NCI-H2081 treated with DMSO at 0.1 percent for 48 hours (cell line): ENCODE data around the gene PMM1.
"Not testable (repeated sequence)": the region's sequence is repeated elsewhere in the genome, so short reads cannot be mapped to it uniquely, and the experiment has no call there.

Experiments
- DNase-seq: peaks from one replicate; lab custom pipeline; 2025; lab: John Stamatoyannopoulos, UW

Gene PMM1

GRCh38 chr22:41589391-41590241 is at the start of gene PMM1:
PMM1 (minus strand) TSS chr22:41589840; CDS start chr22:41589805, 35 bp downstream.
- DNase-seq = peak; percentile 86

DNA sequence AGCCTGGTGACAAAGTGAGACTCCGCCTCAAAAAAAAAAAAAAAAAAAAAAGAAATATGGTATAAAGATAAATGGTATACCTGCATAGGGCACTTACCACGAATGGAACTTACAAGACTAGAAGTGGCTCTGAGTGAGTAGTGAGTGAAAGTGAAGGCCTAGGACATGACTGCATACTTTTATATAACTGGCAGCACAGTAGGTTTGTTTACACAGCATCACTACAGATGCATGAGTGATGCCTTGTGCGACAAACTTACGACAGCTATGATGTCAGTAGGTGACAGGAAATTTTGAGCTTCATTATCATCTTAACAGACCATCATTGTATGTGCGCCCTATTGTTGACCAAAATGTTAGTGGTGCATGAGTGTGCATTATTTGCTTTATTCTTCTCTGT is 49.1 kb upstream of the PMM1 start:
- DNase-seq = no peak

- DNase-seq = no peak
Measured at GRCh38 chr22:41638124-41638523, 48.5 kb upstream of the PMM1 start.

DNA sequence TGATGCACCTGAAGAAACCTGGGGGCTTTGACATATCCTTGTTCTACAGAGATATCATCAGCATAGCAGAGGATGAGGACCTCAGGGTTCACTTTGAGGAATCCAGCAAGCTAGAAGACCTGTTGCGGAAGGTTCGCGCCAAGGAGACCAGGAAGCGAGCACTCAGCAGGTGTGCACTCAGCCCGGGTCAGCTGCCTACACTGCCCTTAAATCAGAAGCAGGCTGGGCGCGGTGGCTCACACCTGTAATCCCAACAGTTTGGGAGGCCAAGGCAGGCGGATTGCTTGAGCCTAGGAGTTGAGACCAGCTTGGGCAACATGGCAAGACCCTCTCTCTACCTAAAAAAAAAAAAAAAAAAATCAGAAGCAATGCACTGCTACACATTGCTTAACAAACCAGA is 48.0 kb upstream of the PMM1 start:
- not testable (repeated sequence) for DNase-seq

GRCh38 chr22:41636467-41636866 is 46.8 kb upstream of the PMM1 start:
- DNase-seq = no peak

- not testable (repeated sequence) for DNase-seq
Measured at GRCh38 chr22:41634610-41635009, 45.0 kb upstream of the PMM1 start.

DNA sequence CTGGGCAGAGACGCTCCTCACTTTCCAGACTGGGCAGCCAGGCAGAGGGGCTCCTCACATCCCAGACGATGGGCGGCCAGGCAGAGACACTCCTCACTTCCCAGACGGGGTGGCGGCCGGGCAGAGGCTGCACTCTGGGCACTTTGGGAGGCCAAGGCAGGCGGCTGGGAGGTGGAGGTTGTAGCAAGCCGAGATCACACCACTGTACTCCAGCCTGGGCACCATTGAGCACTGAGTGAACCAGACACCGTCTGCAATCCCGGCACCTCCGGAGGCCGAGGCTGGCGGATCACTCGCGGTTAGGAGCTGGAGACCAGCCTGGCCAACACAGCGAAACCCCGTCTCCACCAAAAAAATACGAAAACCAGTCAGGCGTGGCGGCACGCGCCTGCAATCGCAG is 42.0 kb upstream of the PMM1 start:
- not testable (repeated sequence) for DNase-seq

GRCh38 chr22:41631115-41631514 is 41.5 kb upstream of the PMM1 start:
- DNase-seq = not testable (repeated sequence)

- no peak for DNase-seq
Measured at GRCh38 chr22:41625577-41625976, 35.9 kb upstream of the PMM1 start.

- DNase-seq = no peak
Measured at GRCh38 chr22:41621911-41622179, 32.2 kb upstream of the PMM1 start.

DNA sequence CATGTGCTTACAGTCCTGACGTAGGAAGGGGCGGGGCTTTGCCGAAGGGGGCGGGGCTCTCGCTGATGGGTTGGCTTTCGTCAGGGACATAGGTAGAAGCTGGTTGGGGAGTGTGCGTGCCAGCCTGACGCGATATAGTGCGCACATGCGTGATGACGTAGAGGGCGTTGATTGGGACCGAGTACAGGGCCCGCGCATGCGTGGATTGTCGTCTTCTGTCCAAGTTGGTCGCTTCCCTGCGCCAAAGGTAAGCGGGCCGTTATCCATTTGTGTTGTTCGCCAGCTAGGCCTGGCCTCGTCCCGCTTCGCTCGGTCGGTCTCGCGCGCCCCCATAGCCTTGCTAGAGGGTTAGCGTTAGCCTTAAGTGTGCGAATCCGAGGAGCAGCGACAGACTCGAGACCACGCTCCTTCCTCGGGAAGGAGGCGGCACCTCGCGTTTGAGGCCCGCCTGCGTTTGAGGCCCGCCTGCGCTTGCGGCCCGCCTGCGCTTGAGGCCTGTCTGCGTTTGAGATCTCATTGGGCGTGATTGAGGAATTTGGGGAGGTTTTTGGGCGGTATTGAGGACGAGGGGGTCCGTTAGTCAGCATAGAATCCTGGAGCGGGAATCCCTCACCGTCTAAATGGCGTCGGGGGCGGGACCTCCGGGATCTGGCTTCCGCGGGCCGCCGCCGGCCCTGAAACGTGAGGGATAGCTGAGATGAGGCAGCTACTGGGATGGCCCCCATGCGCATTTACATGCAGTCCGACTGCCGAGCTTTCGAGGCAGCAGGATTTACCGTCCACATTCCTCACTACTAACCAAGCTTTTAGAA is 31.7 kb upstream of the PMM1 start, which contains the start of gene XRCC6:
Gene XRCC6 (plus strand): TSS at position 197 of the 812 bp plus-strand sequence. CDS start 710 bp downstream, outside the sequence.
- peak; percentile 95 for DNase-seq

DNA sequence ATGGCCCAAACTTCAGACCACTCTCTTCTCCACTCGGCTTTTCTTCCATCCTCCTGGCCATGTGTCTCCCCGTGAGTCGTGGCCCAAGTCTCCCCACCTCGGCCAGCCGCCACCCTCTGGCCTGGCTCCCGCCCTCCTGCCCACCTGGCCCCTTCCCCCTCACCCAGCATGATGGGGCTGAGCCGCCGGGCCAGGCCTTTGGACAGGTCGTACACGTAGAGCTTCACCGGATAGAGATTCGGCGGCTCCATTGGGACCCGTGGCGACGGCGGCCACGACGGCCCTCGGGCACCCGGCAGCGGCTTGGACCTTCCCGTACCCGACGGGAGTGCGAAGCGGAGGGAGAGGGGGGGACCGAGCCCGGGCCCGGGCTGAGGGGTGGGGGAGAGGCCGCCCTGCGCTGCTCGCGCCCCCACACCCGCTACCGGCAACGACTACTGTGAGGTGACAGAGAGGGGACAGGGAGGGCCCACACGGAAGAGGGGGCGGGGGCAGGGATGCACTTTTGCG is 31.0 kb upstream of the PMM1 start, which contains the start of gene DESI1:
Gene DESI1 (minus strand): TSS at position 455 of the 510 bp plus-strand sequence. CDS start 204 bp downstream, at position 251.
- no peak for DNase-seq

DNA sequence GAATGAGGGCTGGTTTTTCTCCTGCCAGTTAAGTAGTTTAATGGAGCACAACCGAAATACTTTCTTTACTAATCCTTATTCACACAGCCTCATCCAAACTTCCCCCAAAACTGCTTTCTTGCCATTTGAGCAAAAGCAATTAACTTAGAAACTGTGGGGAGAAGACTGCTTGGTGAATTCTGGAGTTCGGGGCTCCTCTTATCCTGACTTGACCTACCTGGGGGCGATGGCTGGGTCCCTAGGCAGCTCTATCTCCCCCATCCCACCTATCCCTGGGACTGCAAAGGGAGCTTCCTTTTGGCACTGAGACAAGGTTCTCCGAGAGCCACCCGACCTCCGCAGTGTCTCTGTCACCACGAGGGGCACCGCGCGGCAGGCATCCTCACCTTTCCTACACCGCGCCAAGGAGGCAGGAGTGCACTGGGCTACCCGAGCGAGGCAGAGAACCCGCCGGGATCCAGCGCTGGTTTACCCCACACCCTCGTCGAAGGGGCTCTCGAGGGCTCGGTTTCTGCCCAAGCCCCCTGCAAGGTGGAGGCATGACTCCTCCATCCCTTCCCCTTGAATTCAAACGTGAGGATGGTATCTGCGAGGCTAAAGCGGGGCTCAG is 30.4 kb upstream of the PMM1 start:
- DNase-seq = no peak

GRCh38 chr22:41613456-41613855 is 23.8 kb upstream of the PMM1 start:
- no peak for DNase-seq

GRCh38 chr22:41612603-41613306 is 23.1 kb upstream of the PMM1 start:
- DNase-seq = no peak

DNA sequence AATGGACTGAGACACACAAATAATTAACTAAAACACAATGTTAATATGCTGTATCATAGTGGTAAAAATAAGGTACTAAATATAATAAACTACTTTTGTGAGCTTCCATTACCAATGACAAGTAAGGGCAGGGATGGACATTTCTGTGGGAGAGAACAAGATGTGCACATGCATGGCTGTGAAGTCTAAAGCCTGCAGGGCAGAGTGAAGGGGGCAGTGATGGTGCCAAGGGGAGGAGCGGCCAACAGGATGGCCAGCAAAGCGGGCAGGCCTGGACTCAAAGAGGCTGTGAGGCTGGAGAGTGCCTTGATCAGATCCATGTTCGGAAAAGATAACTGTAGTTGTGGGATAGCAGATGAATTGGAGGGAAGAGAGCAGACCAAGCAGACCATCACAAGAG is 18.7 kb upstream of the PMM1 start:
- no peak for DNase-seq

DNA sequence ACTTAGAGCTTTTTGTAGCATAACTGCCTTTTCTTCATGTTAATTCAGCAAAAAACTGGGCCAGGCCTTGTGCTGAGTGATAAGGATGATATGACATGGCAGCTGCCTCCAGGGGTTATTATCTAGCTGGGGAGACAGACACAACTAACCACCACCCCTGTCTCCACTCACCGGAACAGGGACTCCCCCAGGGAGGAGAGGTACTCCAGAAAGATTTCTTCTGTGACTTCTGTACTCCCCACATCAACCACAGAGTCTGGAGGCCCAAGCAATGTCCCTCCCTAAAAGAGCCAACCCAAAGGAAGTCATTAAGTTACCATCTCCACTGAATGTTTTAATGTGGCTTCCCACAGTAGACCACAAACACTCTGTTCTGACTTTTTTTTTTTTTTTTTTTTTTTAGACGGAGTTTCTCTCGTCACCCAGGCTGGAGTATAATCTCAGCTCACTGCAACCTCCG is 14.3 kb upstream of the PMM1 start:
- DNase-seq = no peak

DNA sequence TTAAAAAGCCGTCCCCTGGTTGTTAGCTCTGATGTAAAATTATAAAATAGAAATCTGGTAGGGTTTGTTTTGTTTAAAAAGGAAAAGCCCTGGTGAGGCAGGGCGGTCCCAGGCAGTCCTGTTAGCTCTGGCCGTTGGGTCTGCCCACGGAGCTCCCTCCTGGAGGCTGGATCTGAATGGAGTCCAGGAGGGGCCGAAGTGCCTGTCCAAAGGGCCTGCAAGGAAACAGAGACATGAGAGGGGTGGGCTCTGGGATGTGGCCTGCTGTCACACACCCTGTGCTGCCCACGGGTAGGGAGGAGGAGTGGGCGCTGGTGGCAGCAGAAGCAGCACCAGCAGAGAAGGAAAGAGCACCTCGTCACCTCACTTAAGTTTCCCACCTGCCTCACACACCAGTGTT is 11.3 kb upstream of the PMM1 start:
- no peak for DNase-seq

GRCh38 chr22:41598891-41599635 is 9.4 kb upstream of the PMM1 start:
- DNase-seq = no peak

- no peak for DNase-seq
Measured at GRCh38 chr22:41598081-41598480, 8.4 kb upstream of the PMM1 start.

- no peak for DNase-seq
Measured at GRCh38 chr22:41597635-41597953, 8.0 kb upstream of the PMM1 start.
